ENCODE measurements around the gene CDC14B. TPM values are rescaled to one million over a fixed set of nuclear protein-coding genes. Genes with fewer than 3 reads are reported as not detected.

The CDC14B gene
- total RNA-seq, 2 experiments from 2014 or later = 0.62 to 0.89 TPM

- Mint-ChIP-seq H3K4me3 (no peak overlapping the region), H3K27me3 (ENCODE audit: low read depth) (no peaks in the 10 kb centered on the region), H3K9me3 (no peaks in the 10 kb centered on the region), H3K27ac (no peak overlapping the region), H3K36me3 (ENCODE audit: low read depth) (peaks cover 2% of the 10 kb centered on the region), H3K4me1 (ENCODE audit: low read depth) (no peaks in the 10 kb centered on the region)
- CTCF ChIA-PET = no interaction called here
- intact Hi-C loops (cut with micrococcal nuclease) = no loop called here
- no peak for DNase-seq
These were observed 116.9 kb downstream of the CDC14B start for GRCh38 chr9:96502539-96503373.

GRCh38 chr9:96501633-96502538 is 117.8 kb downstream of the CDC14B start:
- intact Hi-C loops (cut with micrococcal nuclease) = no loop called here
- Mint-ChIP-seq H3K4me3 (no peak overlapping the region), H3K27ac (no peak overlapping the region), H3K27me3 (ENCODE audit: low read depth) (no peaks in the 10 kb centered on the region), H3K36me3 (ENCODE audit: low read depth) (peaks cover 2% of the 10 kb centered on the region), H3K4me1 (ENCODE audit: low read depth) (no peaks in the 10 kb centered on the region), H3K9me3 (no peaks in the 10 kb centered on the region)
- DNase-seq = no peak
- CTCF ChIA-PET = interaction anchor here (0.6 to 0.7 kb wide), 2 partner anchors 957 to 1430 kb away, joined by 4 read pairs; no protein-coding TSS in a partner anchor

- Mint-ChIP-seq H3K27ac (no peak overlapping the region), H3K36me3 (ENCODE audit: low read depth) (peaks cover 2% of the 10 kb centered on the region), H3K9me3 (no peaks in the 10 kb centered on the region), H3K4me1 (ENCODE audit: low read depth) (no peaks in the 10 kb centered on the region), H3K4me3 (no peak overlapping the region), H3K27me3 (ENCODE audit: low read depth) (no peaks in the 10 kb centered on the region)
- DNase-seq = no peak
- CTCF ChIA-PET = interaction anchor here (0.6 kb wide), 1 partner anchor 956 kb away, joined by 4 read pairs; no protein-coding TSS in a partner anchor
- intact Hi-C loops (cut with micrococcal nuclease) = no loop called here
These were observed 118.7 kb downstream of the CDC14B start for GRCh38 chr9:96500696-96501632.

GRCh38 chr9:96499257-96499656 is 120.4 kb downstream of the CDC14B start:
- no peak for DNase-seq
- Mint-ChIP-seq H3K4me1 (ENCODE audit: low read depth) (no peaks in the 10 kb centered on the region), H3K4me3 (no peak overlapping the region), H3K36me3 (ENCODE audit: low read depth) (peaks cover 1% of the 10 kb centered on the region), H3K27me3 (ENCODE audit: low read depth) (no peaks in the 10 kb centered on the region), H3K9me3 (no peaks in the 10 kb centered on the region), H3K27ac (no peak overlapping the region)
- intact Hi-C loops (cut with micrococcal nuclease) = no loop called here
- CTCF ChIA-PET = no interaction called here

GRCh38 chr9:96498796-96499195 is 120.8 kb downstream of the CDC14B start:
- CTCF ChIA-PET = interaction anchor here (1.1 kb wide), 1 partner anchor 77 kb away, joined by 4 read pairs; no protein-coding TSS in a partner anchor
- intact Hi-C loops (cut with micrococcal nuclease) = no loop called here
- no peak overlapping the region for H3K4me3 Mint-ChIP-seq
- H3K9me3 Mint-ChIP-seq = no peaks in the 10 kb centered on the region
- H3K27ac Mint-ChIP-seq = no peak overlapping the region
- DNase-seq = no peak
- H3K4me1 Mint-ChIP-seq (ENCODE audit: low read depth) = no peaks in the 10 kb centered on the region
- H3K36me3 Mint-ChIP-seq (ENCODE audit: low read depth) = no peaks in the 10 kb centered on the region
- H3K27me3 Mint-ChIP-seq (ENCODE audit: low read depth) = no peaks in the 10 kb centered on the region

- H3K4me1 Mint-ChIP-seq (ENCODE audit: low read depth) = no peaks in the 10 kb centered on the region
- intact Hi-C loops (cut with micrococcal nuclease) = no loop called here
- no peaks in the 10 kb centered on the region for H3K27me3 Mint-ChIP-seq (ENCODE audit: low read depth)
- H3K27ac Mint-ChIP-seq = no peak overlapping the region
- no peak overlapping the region for H3K4me3 Mint-ChIP-seq
- no peaks in the 10 kb centered on the region for H3K36me3 Mint-ChIP-seq (ENCODE audit: low read depth)
- no peaks in the 10 kb centered on the region for H3K9me3 Mint-ChIP-seq
- CTCF ChIA-PET = no interaction called here
- DNase-seq = no peak
These were observed 122.6 kb downstream of the CDC14B start for GRCh38 chr9:96497117-96497399.

- Mint-ChIP-seq H3K4me1 (ENCODE audit: low read depth) (peaks cover 4% of the 10 kb centered on the region), H3K9me3 (no peaks in the 10 kb centered on the region)
These were observed 123.1 kb downstream of the CDC14B start for GRCh38 chr9:96496368-96497116.

GRCh38 chr9:96495341-96495740 is 124.3 kb downstream of the CDC14B start:
- Mint-ChIP-seq H3K27me3 (ENCODE audit: low read depth) (no peaks in the 10 kb centered on the region), H3K9me3 (no peaks in the 10 kb centered on the region), H3K4me1 (ENCODE audit: low read depth) (peaks cover 12% of the 10 kb centered on the region), H3K4me3 (no peak overlapping the region), H3K36me3 (ENCODE audit: low read depth) (peaks cover 2% of the 10 kb centered on the region), H3K27ac (no peak overlapping the region)
- intact Hi-C loops (cut with micrococcal nuclease) = no loop called here
- no peak for DNase-seq
- CTCF ChIA-PET = no interaction called here

More at GRCh38 chr9:96496368-96497116, 123.1 kb downstream of the CDC14B start:
- H3K36me3 Mint-ChIP-seq (ENCODE audit: low read depth) = peaks cover 2% of the 10 kb centered on the region
- no peaks in the 10 kb centered on the region for H3K27me3 Mint-ChIP-seq (ENCODE audit: low read depth)
- H3K4me3 Mint-ChIP-seq = no peak overlapping the region
- intact Hi-C loops (cut with micrococcal nuclease) = no loop called here
- CTCF ChIA-PET = no interaction called here
- no peak overlapping the region for H3K27ac Mint-ChIP-seq
- DNase-seq = no peak

- Mint-ChIP-seq H3K4me1 (ENCODE audit: low read depth) (peaks cover 12% of the 10 kb centered on the region), H3K27me3 (ENCODE audit: low read depth) (no peaks in the 10 kb centered on the region), H3K36me3 (ENCODE audit: low read depth) (peaks cover 9% of the 10 kb centered on the region), H3K4me3 (no peak overlapping the region), H3K27ac (no peak overlapping the region), H3K9me3 (no peaks in the 10 kb centered on the region)
- intact Hi-C loops (cut with micrococcal nuclease) = no loop called here
- DNase-seq = no peak
- CTCF ChIA-PET = no interaction called here
These were observed 125.3 kb downstream of the CDC14B start for GRCh38 chr9:96494215-96494800.

- DNase-seq = no peak
- peaks cover 12% of the 10 kb centered on the region for H3K4me1 Mint-ChIP-seq (ENCODE audit: low read depth)
- H3K27ac Mint-ChIP-seq = no peak overlapping the region
- CTCF ChIA-PET = no interaction called here
- no peak overlapping the region for H3K4me3 Mint-ChIP-seq
- no peaks in the 10 kb centered on the region for H3K27me3 Mint-ChIP-seq (ENCODE audit: low read depth)
- H3K36me3 Mint-ChIP-seq (ENCODE audit: low read depth) = peaks cover 13% of the 10 kb centered on the region
- intact Hi-C loops (cut with micrococcal nuclease) = no loop called here
- no peaks in the 10 kb centered on the region for H3K9me3 Mint-ChIP-seq
These were observed 125.9 kb downstream of the CDC14B start for GRCh38 chr9:96493757-96494156.

- Mint-ChIP-seq H3K36me3 (ENCODE audit: low read depth) (peaks cover 17% of the 10 kb centered on the region), H3K27me3 (ENCODE audit: low read depth) (no peaks in the 10 kb centered on the region), H3K4me1 (ENCODE audit: low read depth) (peaks cover 12% of the 10 kb centered on the region), H3K9me3 (no peaks in the 10 kb centered on the region), H3K27ac (no peak overlapping the region), H3K4me3 (no peak overlapping the region)
- CTCF ChIA-PET = no interaction called here
- no peak for DNase-seq
- intact Hi-C loops (cut with micrococcal nuclease) = no loop called here
These were observed 126.6 kb downstream of the CDC14B start for GRCh38 chr9:96492993-96493531.

Data from activated naive CD4-positive, alpha-beta T cell treated with anti-CD3 and anti-CD28 coated beads for 36 hours (primary cell).